Spleen (tissue), 11 donors: Measurements from ENCODE around the gene DGCR6L. TPM values are rescaled to one million over a fixed set of nuclear protein-coding genes. Genes with fewer than 3 reads are reported as not detected.
"Not testable (repeated sequence)": the region's sequence is repeated elsewhere in the genome, so short reads cannot be mapped to it uniquely, and the experiment has no call there.

Source experiments
- DNase-seq: peaks from one replicate; pipeline ENCODE4 v3.0.0-alpha.2; 2020
- H3K27ac ChIP-seq, 8 donors: fragments of 200-600 bp; sonication (generic) in 7 of 8; 1 replicate in 4 of 8; 2 replicates in 4 of 8; pipeline versions ENCODE4 v1.5.0 to v1.8.0; 2016 to 2021; ENCODE audit warnings: inconsistent platforms in 4 of 8, mild to moderate bottlenecking in 4 of 8, moderate library complexity in 1 of 8
- H3K27me3 ChIP-seq, 7 donors: fragments of 200-600 bp; sonication (generic) in 6 of 7; replicated peaks in 1 of 7; 1 replicate in 4 of 7; 2 replicates in 3 of 7; pipeline versions ENCODE4 v1.5.0 to v1.8.0; 2016 to 2021; ENCODE audit warnings: inconsistent platforms in 3 of 7, mild to moderate bottlenecking in 1 of 7
- H3K36me3 ChIP-seq, 6 donors: fragments of 200-600 bp; sonication (generic) in 5 of 6; 1 replicate in 4 of 6; 2 replicates in 2 of 6; pipeline versions ENCODE4 v1.5.0 to v1.8.0; 2016 to 2021; ENCODE audit warnings: inconsistent platforms in 2 of 6
- H3K4me1 ChIP-seq, 6 donors: fragments of 200-600 bp; sonication (generic) in 5 of 6; 1 replicate in 3 of 6; 2 replicates in 3 of 6; pipeline versions ENCODE4 v1.5.0 to v1.8.0; 2016 to 2021; ENCODE audit warnings: inconsistent platforms in 3 of 6
- H3K4me3 ChIP-seq, 8 donors: fragments of 200-600 bp; sonication (generic) in 7 of 8; 1 replicate in 4 of 8; 2 replicates in 4 of 8; pipeline versions ENCODE4 v1.5.0 to v1.8.0; 2016 to 2021; ENCODE audit warnings: inconsistent platforms in 4 of 8, mild to moderate bottlenecking in 4 of 8, moderate library complexity in 2 of 8
- H3K9me3 ChIP-seq, 8 donors: fragments of 200-600 bp; sonication (generic) in 7 of 8; 1 replicate in 4 of 8; 2 replicates in 4 of 8; pipeline versions ENCODE4 v1.5.0 to v1.8.0; 2016 to 2021; ENCODE audit warnings: inconsistent platforms in 4 of 8
- CTCF ChIP-seq, 11 experiments: fragments of 200-600 bp in 7 of 11; fragments of 450-650 bp in 4 of 11; sonication (generic) in 4 of 11; IDR thresholded peaks in 8 of 11; conservative IDR thresholded peaks in 3 of 11; 1 replicate in 7 of 11; 2 replicates in 4 of 11; pipeline versions ENCODE4 v1.4.0 to v1.8.0; 2016 to 2021; ENCODE audit warnings: antibody characterized with exemption in 11 of 11, inconsistent platforms in 4 of 11, mild to moderate bottlenecking in 1 of 11
- POLR2A ChIP-seq, 3 donors: fragments of 450-650 bp; IDR thresholded peaks; one replicate each; pipeline ENCODE4 v1.5.1; 2017; ENCODE audit warnings: antibody characterized with exemption in 3 of 3, mild to moderate bottlenecking in 1 of 3
- POLR2AphosphoS5 ChIP-seq, 3 donors: sonication (generic); formaldehyde crosslinking; IDR thresholded peaks; one replicate each; pipeline ENCODE4 v1.5.1; 2017; ENCODE audit warnings: antibody characterized with exemption in 3 of 3
- WGBS, 5 donors: extraction: QIAGEN DNeasy Blood & Tissue Kit in 3 of 5; methylation state at CpG; one replicate each; pipeline versions ENCODE4 v1.1.5 to v1.1.7; 2013 to 2018; 5-methylcytosine and 5-hydroxymethylcytosine counted together
- intact Hi-C: fragments of 100-400 bp; cut with DNase I; formaldehyde crosslinking; loops from one replicate; pipeline ENCODE4 v1.15.0; 2023; ENCODE audit warnings: low total_unique reads
- polyA plus RNA-seq, 3 donors: library from polyadenylated mRNA; stranded (reverse); fragments of 200-250 nt; gene quantifications; one replicate each; pipeline ENCODE4 v1.2.1, GENCODE V29; 2013
- total RNA-seq, 7 donors: library from RNA; depleted of rRNA in 3 of 7; stranded (reverse); fragments of >200 nt in 3 of 7; fragmentation: NEBNext Ultra II Directional in 4 of 7; extraction: Animal tissue kit (Norgen Biotek cat#: 25700) in 4 of 7; gene quantifications; one replicate each; pipeline versions ENCODE4 v1.1.0 to v1.2.1, GENCODE V29; 2016 to 2021
- donor health status: healthy with polysubstance abuse.
- donor health status: DM: no; HTN: no; CAD: no; lungs with moderate emphysema.
- donor health status: DM: no; HTN: no; CAD: no.
- donor health status: Bipolar disorder and iron deficiency.
- donor health status: healthy.
- donor health status: DM: no; HTN: no; CAD: no.
- donor health status: DM: yes; HTN: yes; CAD: no.

Gene DGCR6L
- total and polyA plus RNA-seq, 10 donors = 25.6 to 70.0 (median 34.9) TPM

GRCh38 chr22:20282901-20283673, 36.8 kb downstream of the DGCR6L start:
- WGBS, 5 donors = 84 to 92% (median 92%) methylated on average over 8 to 15 of the region's 15 CpGs
- Histone ChIP-seq H3K4me1 (no peaks in the 10 kb centered on the region), H3K27me3 (no peaks in the 10 kb centered on the region), H3K27ac (no peak overlapping the region), H3K36me3 (no peaks in the 10 kb centered on the region), H3K9me3 (no peaks in the 10 kb centered on the region), H3K4me3 (no peak overlapping the region)
- intact Hi-C loops = no loop called here
- TF ChIP-seq CTCF (IDR thresholded peaks at IDR 0.05 in 8 of 11, conservative IDR thresholded peaks at IDR 0.05 in 3 of 11) = no peak
- TF ChIP-seq POLR2AphosphoS5 (IDR thresholded peaks at IDR 0.05) = no peak
- TF ChIP-seq POLR2A (IDR thresholded peaks at IDR 0.05) = no peak
- DNase-seq = no peak

- no peak overlapping the region for H3K4me3 ChIP-seq
- no peak for TF ChIP-seq POLR2A (IDR thresholded peaks at IDR 0.05)
- TF ChIP-seq POLR2AphosphoS5 (IDR thresholded peaks at IDR 0.05) = no peak
- TF ChIP-seq CTCF (IDR thresholded peaks at IDR 0.05 in 8 of 11, conservative IDR thresholded peaks at IDR 0.05 in 3 of 11) = no peak
- H3K36me3 ChIP-seq = no peaks in the 10 kb centered on the region
- WGBS, 5 donors = 72 to 96% (median 84%) methylated on average over 9 to 12 of the region's 12 CpGs
- H3K27ac ChIP-seq = no peak overlapping the region
- DNase-seq = no peak
- H3K27me3 ChIP-seq = no peaks in the 10 kb centered on the region
- H3K9me3 ChIP-seq = no peaks in the 10 kb centered on the region
- no peaks in the 10 kb centered on the region for H3K4me1 ChIP-seq
- intact Hi-C loops = no loop called here
These were observed 38.0 kb downstream of the DGCR6L start for GRCh38 chr22:20281891-20282290.

GRCh38 chr22:20281473-20281872, 38.4 kb downstream of the DGCR6L start:
- H3K4me1 ChIP-seq, H3K27ac ChIP-seq, H3K4me3 ChIP-seq, H3K27me3 ChIP-seq, intact Hi-C loops, H3K9me3 ChIP-seq, DNase-seq, H3K36me3 ChIP-seq: not testable (repeated sequence)
- WGBS, 5 donors = 69 to 85% (median 78%) methylated on average over 9 of the region's 9 CpGs

- 79 to 85% (median 80%) methylated on average over 6 to 12 of the region's 12 CpGs for WGBS, 5 donors
- Histone ChIP-seq H3K4me3 (no peak overlapping the region), H3K36me3 (no peaks in the 10 kb centered on the region), H3K27ac (no peak overlapping the region), H3K9me3 (no peaks in the 10 kb centered on the region), H3K27me3 (no peaks in the 10 kb centered on the region), H3K4me1 (no peaks in the 10 kb centered on the region)
- no peak for DNase-seq
- intact Hi-C loops = no loop called here
- TF ChIP-seq POLR2AphosphoS5 (IDR thresholded peaks at IDR 0.05) = no peak
- TF ChIP-seq POLR2A (IDR thresholded peaks at IDR 0.05) = no peak
- TF ChIP-seq CTCF (IDR thresholded peaks at IDR 0.05 in 8 of 11, conservative IDR thresholded peaks at IDR 0.05 in 3 of 11) = no peak
These were observed 39.0 kb downstream of the DGCR6L start for GRCh38 chr22:20280866-20281265.

DNA sequence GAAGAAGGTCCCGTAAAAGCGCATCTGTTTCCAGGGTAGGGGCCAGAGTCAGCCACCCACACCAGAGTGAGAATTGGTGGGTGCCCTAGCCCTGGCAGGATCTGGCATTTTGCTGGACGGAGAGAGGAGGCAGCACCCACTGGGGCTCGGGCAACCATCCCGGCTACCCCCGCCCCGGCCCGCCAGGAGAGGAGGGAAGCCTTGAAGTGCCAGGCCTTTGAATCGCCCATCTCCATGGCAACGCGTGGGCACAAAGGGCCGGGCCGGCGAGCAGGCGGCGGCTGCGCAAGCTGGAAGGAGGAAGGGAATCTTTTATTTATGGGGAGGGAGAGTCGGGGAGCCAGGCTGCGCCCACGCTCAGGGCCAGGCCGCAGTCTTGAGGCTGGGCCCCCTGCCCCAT, 39.7 kb downstream of the DGCR6L start:
- intact Hi-C loops, H3K27me3 ChIP-seq, H3K4me3 ChIP-seq, DNase-seq, H3K9me3 ChIP-seq, H3K27ac ChIP-seq, H3K4me1 ChIP-seq, H3K36me3 ChIP-seq: not testable (repeated sequence)
- 80 to 90% (median 85%) methylated on average over 7 to 20 of the region's 21 CpGs for whole genome bisulfite sequencing, 5 donors
